ENCODE data around the gene CBLN3.
"Not testable (repeated sequence)": the region's sequence is repeated elsewhere in the genome, so short reads cannot be mapped to it uniquely, and the experiment has no call there.

DNA sequence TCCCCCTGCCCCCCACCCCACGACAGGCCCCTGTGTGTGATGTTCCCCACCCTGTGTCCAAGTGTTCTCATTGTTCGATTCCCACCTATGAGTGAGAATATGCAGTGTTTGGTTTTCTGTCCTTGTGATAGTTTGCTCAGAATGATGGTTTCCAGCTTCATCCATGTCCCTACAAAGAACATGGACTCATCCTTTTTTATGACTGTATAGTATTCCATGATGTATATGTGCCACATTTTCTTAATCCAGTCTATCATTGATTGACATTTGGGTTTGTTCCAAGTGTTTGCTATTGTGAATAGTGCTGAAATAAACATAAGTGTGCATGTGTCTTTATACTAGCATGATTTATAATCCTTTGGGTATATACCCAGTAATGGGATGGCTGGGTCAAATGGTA lies 41.0 kb upstream of the CBLN3 start:
- TF ChIP-seq POLR2A, CTCF (IDR thresholded peaks at IDR 0.05): not testable (repeated sequence)

Measured in tibial nerve (tissue), 3 donors.